NCI-H146 (cell line): ENCODE results near the gene ANK3.

ENCODE experiments used
- DNase-seq: peaks from one replicate; lab custom pipeline; 2025; lab: John Stamatoyannopoulos, UW

Gene ANK3

GRCh38 chr10:60139290-60139689 lies 250.4 kb downstream of the ANK3 start:
- no peak for DNase-seq

DNA sequence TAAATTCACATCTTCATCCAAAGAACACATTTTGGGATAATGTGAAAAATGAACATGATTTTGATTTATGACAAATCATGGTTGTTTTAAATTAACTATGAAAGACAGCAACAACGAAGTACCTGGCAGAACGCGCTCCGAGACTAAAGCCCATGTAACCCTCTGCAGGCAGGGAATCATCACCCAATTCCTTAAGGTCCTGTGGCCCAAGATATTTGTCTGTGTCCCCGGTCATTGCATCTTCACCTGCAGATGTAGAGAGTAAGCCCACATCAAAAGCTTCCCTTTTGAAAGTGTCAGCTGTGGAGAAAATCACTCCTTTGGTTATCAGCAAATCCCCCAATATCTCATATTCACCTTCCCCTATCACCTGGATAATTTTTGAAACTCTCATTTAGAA lies 250.8 kb downstream of the ANK3 start:
- DNase-seq = no peak

- no peak for DNase-seq
These were observed 251.6 kb downstream of the ANK3 start for GRCh38 chr10:60138026-60138425.

- no peak for DNase-seq
These were observed 252.2 kb downstream of the ANK3 start for GRCh38 chr10:60137292-60137992.

GRCh38 chr10:60135020-60135419 lies 254.7 kb downstream of the ANK3 start:
- DNase-seq = no peak

DNA sequence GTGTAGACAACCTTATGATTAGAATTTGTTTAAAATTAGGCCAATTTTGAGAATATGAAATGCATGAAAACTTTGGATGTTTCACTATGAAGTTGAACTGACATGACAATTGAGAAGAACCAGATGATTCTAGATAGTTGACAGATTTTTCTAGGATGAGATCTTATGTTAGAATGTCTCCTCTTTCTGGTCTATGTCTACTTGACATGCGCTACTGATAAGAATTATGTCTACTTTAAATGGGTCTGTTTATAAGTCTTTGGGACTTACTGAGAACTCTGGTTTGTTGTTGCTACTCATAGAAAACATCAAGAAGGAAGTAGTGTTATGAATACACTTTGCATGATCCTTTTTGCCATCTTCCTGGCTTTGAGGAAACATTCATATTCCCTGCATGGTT lies 255.1 kb downstream of the ANK3 start:
- DNase-seq = no peak

GRCh38 chr10:60130130-60130579 lies 259.5 kb downstream of the ANK3 start:
- DNase-seq = no peak

DNA sequence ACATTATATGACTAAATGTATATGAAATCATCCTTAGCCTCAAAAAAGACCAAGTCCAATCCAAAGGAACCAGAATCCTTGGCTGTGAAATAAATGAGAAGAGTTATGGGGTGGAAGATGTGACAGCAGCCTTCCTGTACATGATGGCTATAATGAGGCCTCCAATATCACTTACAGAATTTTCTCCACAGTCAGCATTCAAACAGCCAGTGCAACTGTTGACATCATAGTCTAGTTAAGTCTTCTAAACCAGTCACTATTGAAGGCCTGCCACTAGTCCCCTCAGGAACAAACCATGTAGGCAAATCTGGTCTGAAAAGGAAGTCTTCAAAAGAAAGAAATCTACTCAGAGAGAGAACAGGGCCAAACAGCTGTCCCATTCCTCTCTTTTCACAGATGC lies 263.8 kb downstream of the ANK3 start:
- DNase-seq = no peak

GRCh38 chr10:60124536-60124935 lies 265.1 kb downstream of the ANK3 start:
- DNase-seq = no peak

- DNase-seq = no peak
These were observed 266.0 kb downstream of the ANK3 start for GRCh38 chr10:60123668-60124067.

DNA sequence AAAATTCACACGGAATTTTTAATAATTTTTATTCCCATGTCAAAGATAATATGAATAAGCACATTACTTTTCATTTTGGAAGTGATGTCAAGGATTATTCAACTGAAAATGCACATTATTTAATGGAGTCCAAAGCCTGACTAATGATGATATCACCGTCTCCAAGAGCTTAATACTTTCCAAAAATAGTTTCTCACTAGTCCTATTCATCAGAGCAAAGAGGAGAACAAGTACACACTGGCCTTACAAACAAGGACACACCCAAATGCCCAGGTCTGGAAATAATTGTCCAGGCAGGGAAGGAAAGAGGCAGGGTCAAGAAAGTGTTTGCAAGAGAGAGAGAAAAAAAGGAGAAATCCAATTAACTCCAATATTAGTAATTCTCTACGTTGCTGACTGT lies 266.5 kb downstream of the ANK3 start:
- no peak for DNase-seq

DNA sequence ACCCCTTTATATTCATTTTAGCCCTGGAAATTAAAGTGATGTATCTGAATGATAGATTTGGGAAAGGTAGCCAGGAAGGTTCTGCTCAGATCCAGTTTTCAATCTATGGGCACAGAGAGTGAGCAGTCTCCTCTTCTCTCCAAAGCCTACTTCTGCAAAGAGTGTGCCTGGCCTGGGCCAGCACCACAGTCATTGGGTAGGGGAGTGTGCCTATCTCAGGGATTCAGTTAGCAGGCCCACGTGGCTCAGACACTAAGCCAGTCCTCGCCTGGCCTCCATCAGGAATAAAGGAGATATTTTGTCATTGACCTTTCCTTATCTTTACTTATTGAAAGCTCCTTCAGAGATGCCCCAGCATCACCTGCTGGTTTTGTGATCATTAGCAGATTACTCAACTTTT lies 267.5 kb downstream of the ANK3 start:
- no peak for DNase-seq

DNA sequence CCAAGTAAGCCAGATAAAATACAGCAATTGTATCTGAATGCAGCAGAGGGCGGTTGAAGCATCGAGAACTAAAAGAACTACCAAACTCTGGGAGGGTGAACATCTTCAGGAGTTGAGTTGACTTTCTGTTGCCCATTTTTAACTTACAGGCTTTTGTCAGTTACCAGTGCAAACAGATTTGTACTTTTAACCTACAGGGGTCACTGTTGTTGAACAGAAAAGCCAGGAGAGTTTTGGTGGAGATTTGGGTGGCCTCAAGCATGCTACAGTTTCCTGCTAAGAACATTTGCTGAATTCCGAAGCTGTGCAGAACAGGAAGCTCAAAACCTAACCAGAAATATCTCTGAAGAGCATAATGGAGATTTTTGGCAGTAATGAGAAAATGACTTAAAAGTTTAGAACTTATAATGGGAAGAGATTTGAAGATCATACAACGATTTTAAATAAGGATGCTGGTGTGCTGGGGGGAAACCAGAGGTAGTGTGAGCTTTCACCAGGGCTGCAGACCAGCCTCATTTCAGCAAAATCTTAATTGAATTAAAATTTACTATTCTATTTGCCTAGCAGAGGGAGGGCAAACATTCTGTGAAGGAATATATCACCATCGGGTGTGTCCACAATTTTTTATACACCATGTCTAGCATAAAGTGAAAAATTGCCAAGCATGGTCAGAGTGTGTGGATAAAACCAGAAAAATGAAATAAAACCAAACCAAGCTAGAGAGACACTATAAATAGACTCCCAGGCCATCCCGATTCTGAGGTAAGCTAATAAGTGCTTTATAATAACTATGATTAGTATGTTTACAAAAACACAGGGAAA lies 274.7 kb downstream of the ANK3 start:
- DNase-seq = peak; percentile 45

DNA sequence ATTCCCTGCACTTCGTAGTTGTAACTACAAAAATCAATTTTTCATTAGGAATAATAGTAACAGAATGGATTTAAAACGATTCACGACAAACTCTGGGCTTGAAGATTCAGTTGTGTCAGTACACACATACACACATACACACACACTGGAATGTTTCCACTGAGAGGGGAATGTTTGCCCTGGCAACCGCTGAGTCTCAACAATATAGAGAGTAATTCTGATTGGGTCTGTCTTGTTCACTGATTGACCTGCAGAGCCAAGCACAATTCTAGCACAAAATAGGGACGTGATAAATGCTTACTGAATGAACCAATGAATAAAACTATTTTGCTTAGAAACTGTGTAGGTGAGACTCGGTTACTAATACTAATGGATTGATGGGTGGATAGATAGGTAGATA lies 278.9 kb downstream of the ANK3 start:
- DNase-seq = no peak

GRCh38 chr10:60107308-60107976 lies 282.2 kb downstream of the ANK3 start:
- peak; percentile 20 for DNase-seq

DNA sequence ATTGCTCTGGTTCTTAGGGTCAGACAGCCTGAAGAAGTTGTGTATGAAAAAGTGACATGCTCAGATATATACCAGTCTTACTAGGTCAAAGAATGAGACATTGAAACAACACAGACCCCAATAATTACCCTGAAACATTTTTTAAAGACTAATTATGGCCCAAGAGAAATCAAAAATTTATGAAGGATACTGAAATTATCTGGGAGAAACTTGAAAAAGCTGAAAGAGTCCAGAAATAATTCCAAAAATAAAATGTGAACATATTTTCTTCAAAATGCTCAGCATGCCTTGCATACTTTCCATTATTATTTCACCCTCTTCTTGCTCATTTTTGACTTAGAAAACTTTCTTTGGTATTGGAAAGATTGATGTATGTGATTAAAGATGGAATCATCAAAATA lies 284.4 kb downstream of the ANK3 start:
- no peak for DNase-seq

DNA sequence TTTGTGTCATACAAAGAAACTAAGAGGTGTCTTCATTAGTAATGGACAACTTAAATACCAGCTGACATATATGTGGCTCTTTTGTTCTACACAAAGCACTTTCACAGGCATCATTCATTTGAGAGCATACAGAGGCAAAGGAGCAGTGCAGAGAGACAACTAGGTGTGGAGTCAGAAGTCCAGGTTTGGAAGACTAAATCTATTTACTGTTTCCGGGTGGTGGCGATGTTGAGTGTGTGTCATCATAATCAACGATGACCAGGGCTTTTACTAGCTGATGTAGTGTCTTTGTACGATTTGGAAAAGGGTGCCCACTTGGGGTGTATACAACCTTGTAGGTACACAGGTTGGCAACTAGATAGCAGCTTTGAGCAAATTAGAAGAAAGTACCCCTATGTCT lies 287.9 kb downstream of the ANK3 start:
- no peak for DNase-seq

DNA sequence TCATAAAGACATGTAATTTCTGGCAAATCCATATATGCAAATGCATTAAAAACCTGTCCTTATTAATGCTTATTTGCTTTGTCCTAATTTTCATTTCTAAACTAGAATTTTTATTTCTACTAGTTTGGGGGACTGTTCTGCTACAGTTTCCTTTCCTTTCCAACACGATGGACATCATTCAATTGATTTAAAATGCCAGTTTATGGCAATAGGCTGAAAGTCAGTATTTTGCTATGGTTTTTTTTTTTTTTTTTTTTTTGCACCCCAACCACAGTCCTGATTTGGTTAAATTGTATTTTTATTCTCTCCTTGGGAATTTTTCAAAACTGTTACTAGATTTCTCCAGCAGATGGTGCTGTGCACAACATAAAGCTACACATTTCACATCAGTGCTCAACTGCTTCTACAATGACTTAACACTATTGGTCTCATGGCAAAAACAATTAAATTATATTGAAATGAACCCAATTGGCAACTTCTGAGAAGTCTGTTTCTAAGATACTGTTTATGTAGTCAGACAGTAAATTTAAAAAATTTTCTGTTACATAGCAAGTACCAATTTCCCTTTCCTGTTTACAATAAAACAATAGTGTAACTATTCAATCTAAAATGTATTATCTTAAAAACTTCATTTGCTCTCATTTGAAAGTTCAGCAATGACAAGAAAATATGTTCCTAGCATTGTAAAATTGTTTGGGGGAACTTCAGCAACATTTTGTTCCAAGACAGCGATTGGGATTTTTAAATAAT lies 289.5 kb downstream of the ANK3 start:
- peak; percentile 35 for DNase-seq

- DNase-seq = no peak
These were observed 290.7 kb downstream of the ANK3 start for GRCh38 chr10:60098677-60099601.

- DNase-seq = no peak
These were observed 292.7 kb downstream of the ANK3 start for GRCh38 chr10:60096761-60097513.
